OCI-LY3 (cell line): ENCODE data around the gene SHANK2.

ENCODE experiments used
- H2AFZ ChIP-seq: fragments of 200-600, 300-600 bp; shearing (Covaris generic); 2 replicates; pipeline ENCODE4 v1.6.0; 2014; ENCODE audit warnings: antibody characterized with exemption, low read depth, low read length
- H3K27ac ChIP-seq: fragments of 200-600, 300-600 bp; sonication (generic); 2 replicates; pipeline ENCODE4 v1.5.1; 2014; ENCODE audit warnings: mild to moderate bottlenecking, low read length, moderate library complexity, mixed read lengths
- H3K27me3 ChIP-seq: fragments of 200-600, 300-600 bp; sonication (generic); 2 replicates; pipeline ENCODE4 v1.6.1; 2014; ENCODE audit warnings: low read depth, low read length, mixed read lengths
- H3K36me3 ChIP-seq: fragments of 200-600, 300-600 bp; sonication (generic); replicated peaks from 2 replicates; pipeline ENCODE3; 2014; ENCODE audit warnings: low read depth, low read length, mixed read lengths
- H3K4me1 ChIP-seq: fragments of 300-600, 200-600 bp; sonication (generic); 2 replicates; pipeline ENCODE4 v1.6.1; 2014; ENCODE audit warnings: low read length, mixed read lengths
- H3K4me2 ChIP-seq: fragments of 200-600, 300-600 bp; sonication (generic); 2 replicates; pipeline ENCODE4 v1.6.1; 2014; ENCODE audit warnings: low read length, mixed read lengths
- H3K4me3 ChIP-seq: fragments of 300-600, 200-600 bp; sonication (generic); 2 replicates; pipeline ENCODE4 v1.5.1; 2014; ENCODE audit warnings: antibody characterized with exemption, mild to moderate bottlenecking, low read length, moderate library complexity
- H3K79me2 ChIP-seq: fragments of 300-600, 200-600 bp; shearing (Covaris generic); 2 replicates; pipeline ENCODE4 v1.6.1; 2014; ENCODE audit warnings: mild to moderate bottlenecking, low read length, mixed read lengths
- H3K9ac ChIP-seq: fragments of 300-600, 200-600 bp; shearing (Covaris generic); 2 replicates; pipeline ENCODE4 v1.6.0; 2014; ENCODE audit warnings: mild to moderate bottlenecking, low read length, moderate library complexity
- H3K9me3 ChIP-seq: fragments of 200-600, 300-600 bp; shearing (Covaris generic); 2 replicates; pipeline ENCODE4 v1.6.1; 2014; ENCODE audit warnings: low read length, mixed read lengths; ENCODE audit not compliant: insufficient read depth
- H4K20me1 ChIP-seq: fragments of 200-600, 300-600 bp; sonication (generic); 2 replicates; pipeline ENCODE4 v1.6.1; 2016; ENCODE audit warnings: low read length, mixed read lengths; ENCODE audit not compliant: insufficient read depth
- EZH2phosphoT487 ChIP-seq: fragments of 200-600 bp; shearing (Covaris generic); IDR thresholded peaks from 2 replicates; pipeline ENCODE4 v1.6.1; 2018; ENCODE audit warnings: antibody characterized with exemption, mixed run types, low read depth
- TF ChIP-seq, protein P1 (sequence below): fragments of 200-600, 300-600 bp; sonication (generic); IDR thresholded peaks from 2 replicates; pipeline ENCODE4 v1.5.1; 2014; ENCODE audit warnings: antibody characterized with exemption, low read length, low read depth

SHANK2 gene

DNA sequence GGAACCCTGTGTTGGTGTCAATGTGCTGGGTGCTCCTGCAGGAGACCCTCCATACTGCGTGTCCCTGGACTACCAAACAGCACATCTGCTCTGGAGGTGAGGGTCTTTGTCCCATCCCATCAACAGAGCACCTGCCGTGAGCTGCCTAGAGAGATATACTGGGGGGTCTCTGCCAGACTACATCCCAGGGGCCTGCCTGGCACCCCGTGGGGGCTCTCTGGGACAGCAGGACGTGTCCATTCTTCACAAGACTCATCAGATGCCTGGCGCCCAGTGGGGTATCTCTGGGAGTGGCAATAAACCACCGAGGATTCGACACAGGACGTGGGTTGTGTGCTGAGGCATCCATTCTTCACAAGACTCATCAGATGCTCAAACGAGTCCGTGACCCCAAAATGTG lies 42.7 kb downstream of the SHANK2 start:
- Histone ChIP-seq H3K27me3 (peaks cover 4% of the 10 kb centered on the region; the same call in 1 of the 2 replicates), H3K36me3 (no peaks in the 10 kb centered on the region), H3K27ac (no peak overlapping the region), H2AFZ (no peak overlapping the region), H3K4me2 (no peak overlapping the region), H3K4me3 (no peak overlapping the region), H3K4me1 (no peaks in the 10 kb centered on the region), H3K9me3 (no peaks in the 10 kb centered on the region), H4K20me1 (no peaks in the 10 kb centered on the region), H3K79me2 (no peaks in the 10 kb centered on the region), H3K9ac (no peak overlapping the region)
- TF ChIP-seq EZH2phosphoT487 = no peak
- TF ChIP-seq, protein P1, sequence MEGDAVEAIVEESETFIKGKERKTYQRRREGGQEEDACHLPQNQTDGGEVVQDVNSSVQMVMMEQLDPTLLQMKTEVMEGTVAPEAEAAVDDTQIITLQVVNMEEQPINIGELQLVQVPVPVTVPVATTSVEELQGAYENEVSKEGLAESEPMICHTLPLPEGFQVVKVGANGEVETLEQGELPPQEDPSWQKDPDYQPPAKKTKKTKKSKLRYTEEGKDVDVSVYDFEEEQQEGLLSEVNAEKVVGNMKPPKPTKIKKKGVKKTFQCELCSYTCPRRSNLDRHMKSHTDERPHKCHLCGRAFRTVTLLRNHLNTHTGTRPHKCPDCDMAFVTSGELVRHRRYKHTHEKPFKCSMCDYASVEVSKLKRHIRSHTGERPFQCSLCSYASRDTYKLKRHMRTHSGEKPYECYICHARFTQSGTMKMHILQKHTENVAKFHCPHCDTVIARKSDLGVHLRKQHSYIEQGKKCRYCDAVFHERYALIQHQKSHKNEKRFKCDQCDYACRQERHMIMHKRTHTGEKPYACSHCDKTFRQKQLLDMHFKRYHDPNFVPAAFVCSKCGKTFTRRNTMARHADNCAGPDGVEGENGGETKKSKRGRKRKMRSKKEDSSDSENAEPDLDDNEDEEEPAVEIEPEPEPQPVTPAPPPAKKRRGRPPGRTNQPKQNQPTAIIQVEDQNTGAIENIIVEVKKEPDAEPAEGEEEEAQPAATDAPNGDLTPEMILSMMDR = no peak

DNA sequence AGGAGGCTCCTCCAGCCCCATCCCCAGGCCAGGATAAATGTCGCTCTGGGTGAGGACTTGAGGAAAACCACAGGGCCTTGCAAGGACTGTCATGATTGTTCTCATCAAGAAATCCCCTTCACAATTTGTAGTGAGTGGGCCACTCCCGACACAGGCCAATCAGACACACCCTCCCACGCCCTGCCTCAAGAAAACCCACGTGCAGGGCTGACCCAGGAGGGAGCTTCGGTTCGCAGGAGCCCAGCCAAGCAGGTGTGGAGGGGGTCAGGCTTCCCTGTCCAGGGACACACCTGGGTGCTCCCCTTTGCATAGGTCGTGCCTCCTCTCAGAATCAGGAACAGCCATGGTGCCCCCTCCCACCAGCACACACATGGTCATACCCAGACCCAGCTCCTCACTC lies 43.2 kb downstream of the SHANK2 start:
- Histone ChIP-seq H3K36me3 (no peaks in the 10 kb centered on the region), H3K27ac (no peak overlapping the region), H3K79me2 (no peaks in the 10 kb centered on the region), H3K4me3 (no peak overlapping the region), H3K9ac (no peak overlapping the region), H3K9me3 (no peaks in the 10 kb centered on the region), H2AFZ (no peak overlapping the region), H3K4me1 (no peaks in the 10 kb centered on the region), H3K4me2 (no peak overlapping the region), H4K20me1 (no peaks in the 10 kb centered on the region), H3K27me3 (peaks cover 4% of the 10 kb centered on the region; the same call in 1 of the 2 replicates)
- TF ChIP-seq, protein P1 = no peak
- no peak for TF ChIP-seq EZH2phosphoT487

DNA sequence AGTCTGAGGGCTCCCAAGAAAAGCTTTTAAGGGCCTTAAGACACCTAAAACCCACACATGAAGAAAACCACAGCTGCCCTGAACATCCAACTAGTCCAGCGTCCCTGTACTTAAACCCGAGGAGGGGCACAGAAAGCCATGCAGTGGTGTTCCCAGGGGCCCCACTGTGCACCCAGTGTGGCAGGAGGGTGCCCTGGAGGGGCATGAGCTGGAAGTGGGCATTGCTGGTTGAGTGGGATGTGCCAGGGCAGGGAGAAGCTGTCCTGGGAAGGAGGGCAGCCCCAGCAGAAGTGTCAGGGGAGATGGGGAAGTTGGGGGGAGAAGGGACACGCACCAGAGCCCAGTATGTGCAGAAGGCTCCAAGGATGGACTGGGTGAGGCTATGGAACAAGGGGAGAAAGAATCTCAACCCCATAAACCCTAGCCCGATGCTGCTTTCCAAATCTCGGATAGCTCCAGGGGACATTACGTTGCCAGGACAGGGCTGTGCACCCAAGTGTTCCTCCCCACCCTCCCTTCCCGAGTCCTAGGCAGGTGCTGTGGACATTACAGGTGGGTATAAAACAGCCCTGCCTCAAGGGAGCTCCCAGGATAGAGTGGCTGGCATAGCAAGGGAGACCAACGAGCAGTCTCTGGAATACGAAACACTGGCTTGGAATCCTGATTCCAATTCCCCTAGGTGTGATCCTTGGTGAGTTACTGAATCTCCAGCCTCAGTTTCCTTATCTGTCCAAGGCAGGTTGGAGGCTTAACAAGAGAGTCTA lies 44.2 kb downstream of the SHANK2 start:
- no peaks in the 10 kb centered on the region for H4K20me1 ChIP-seq
- H3K4me2 ChIP-seq = no peak overlapping the region
- H3K36me3 ChIP-seq = no peaks in the 10 kb centered on the region
- no peaks in the 10 kb centered on the region for H3K4me1 ChIP-seq
- H3K4me3 ChIP-seq = no peak overlapping the region
- no peaks in the 10 kb centered on the region for H3K79me2 ChIP-seq
- no peak overlapping the region for H3K27ac ChIP-seq
- no peaks in the 10 kb centered on the region for H3K9me3 ChIP-seq
- TF ChIP-seq, protein P1 = no peak
- TF ChIP-seq EZH2phosphoT487 = no peak
- peaks cover 4% of the 10 kb centered on the region; the same call in 1 of the 2 replicates for H3K27me3 ChIP-seq
- no peak overlapping the region for H2AFZ ChIP-seq
- no peak overlapping the region for H3K9ac ChIP-seq

DNA sequence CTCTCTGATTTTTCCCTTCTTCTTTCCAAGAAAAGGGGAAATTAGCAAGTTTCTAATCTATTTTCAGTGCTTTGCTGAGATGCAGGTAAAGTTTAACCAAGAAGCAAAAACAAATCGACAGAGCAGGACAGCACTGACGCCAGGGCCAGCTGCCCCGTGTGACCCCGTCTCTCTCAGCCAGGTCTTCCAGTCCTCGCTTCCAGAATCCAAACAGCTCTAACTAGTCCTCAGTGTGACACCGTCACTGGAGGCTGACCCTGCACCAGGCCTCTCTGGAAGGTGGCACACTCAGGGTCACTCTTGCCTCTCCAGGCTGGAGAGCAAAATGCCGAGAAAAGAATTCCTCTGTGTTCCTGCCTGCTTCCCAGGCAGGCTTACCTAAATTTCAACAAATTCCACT lies 44.8 kb downstream of the SHANK2 start:
- peaks cover 4% of the 10 kb centered on the region; the same call in 1 of the 2 replicates for H3K27me3 ChIP-seq
- no peaks in the 10 kb centered on the region for H3K9me3 ChIP-seq
- H3K4me2 ChIP-seq = no peak overlapping the region
- no peaks in the 10 kb centered on the region for H4K20me1 ChIP-seq
- no peak overlapping the region for H3K27ac ChIP-seq
- no peaks in the 10 kb centered on the region for H3K36me3 ChIP-seq
- H3K4me3 ChIP-seq = no peak overlapping the region
- H3K9ac ChIP-seq = no peak overlapping the region
- H3K4me1 ChIP-seq = no peaks in the 10 kb centered on the region
- TF ChIP-seq, protein P1 = no peak
- no peak for TF ChIP-seq EZH2phosphoT487
- H3K79me2 ChIP-seq = no peaks in the 10 kb centered on the region
- no peak overlapping the region for H2AFZ ChIP-seq
